ENCODE measurements around the gene PLB1.

PLB1 gene

GRCh38 chr2:28684142-28684858 lies 188.4 kb downstream of the PLB1 start:
- Mint-ChIP-seq H3K36me3 (ENCODE audit: low read depth) (no peaks in the 10 kb centered on the region), H3K27ac (no peak overlapping the region), H3K27me3 (peaks cover 7% of the 10 kb centered on the region), H3K4me3 (no peak overlapping the region), H3K4me1 (ENCODE audit: low read depth) (peaks cover 68% of the 10 kb centered on the region), H3K9me3 (peaks cover 8% of the 10 kb centered on the region)
- intact Hi-C loops (cut with micrococcal nuclease): no loop called here

- intact Hi-C loops (cut with micrococcal nuclease): no loop called here
- no peaks in the 10 kb centered on the region for H3K36me3 Mint-ChIP-seq (ENCODE audit: low read depth)
- peaks cover 7% of the 10 kb centered on the region for H3K27me3 Mint-ChIP-seq
- peaks cover 8% of the 10 kb centered on the region for H3K9me3 Mint-ChIP-seq
- H3K4me3 Mint-ChIP-seq: no peak overlapping the region
- H3K4me1 Mint-ChIP-seq (ENCODE audit: low read depth): peaks cover 47% of the 10 kb centered on the region
- H3K27ac Mint-ChIP-seq: no peak overlapping the region
Measured at GRCh38 chr2:28687171-28687570, 191.3 kb downstream of the PLB1 start.

DNA sequence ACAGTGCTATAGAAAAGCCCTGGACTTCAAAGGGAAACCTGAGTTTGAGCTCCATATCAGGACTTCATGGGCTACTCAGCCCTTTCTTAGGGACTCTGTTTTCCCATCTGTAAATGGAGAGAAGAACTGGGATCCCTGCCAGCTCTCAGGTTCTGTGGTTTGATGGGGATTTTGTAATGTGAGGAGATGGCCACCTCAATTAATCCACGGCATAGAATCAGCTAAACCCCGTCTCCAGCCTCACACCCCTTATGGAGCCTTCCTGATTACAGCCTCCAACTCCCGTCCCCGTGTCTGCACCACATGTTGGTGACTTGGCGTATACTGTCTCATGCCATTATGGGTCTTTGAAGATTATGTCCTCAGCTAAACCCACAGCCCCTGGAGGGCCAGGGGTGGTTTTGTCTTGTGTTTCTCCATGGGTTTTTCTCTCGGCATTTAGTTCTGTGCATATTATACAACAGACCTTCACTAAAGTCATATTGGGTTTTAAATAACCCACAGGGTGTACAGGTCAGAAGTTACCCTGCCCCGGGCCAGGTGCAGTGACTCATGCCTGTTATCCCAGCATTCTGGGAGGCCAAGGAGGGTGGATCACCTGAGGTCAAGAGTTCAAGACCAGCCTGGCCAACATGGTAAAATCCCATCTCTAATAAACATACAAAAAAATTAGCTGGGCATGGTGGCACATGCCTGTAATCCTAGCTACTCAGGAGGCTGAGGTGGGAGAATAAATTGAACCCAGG lies 192.0 kb downstream of the PLB1 start:
- intact Hi-C loops (cut with micrococcal nuclease): no loop called here
- H3K36me3 Mint-ChIP-seq (ENCODE audit: low read depth): no peaks in the 10 kb centered on the region
- H3K27me3 Mint-ChIP-seq: peaks cover 7% of the 10 kb centered on the region
- no peak overlapping the region for H3K27ac Mint-ChIP-seq
- H3K4me3 Mint-ChIP-seq: no peak overlapping the region
- peaks cover 46% of the 10 kb centered on the region for H3K4me1 Mint-ChIP-seq (ENCODE audit: low read depth)
- peaks cover 8% of the 10 kb centered on the region for H3K9me3 Mint-ChIP-seq

DNA sequence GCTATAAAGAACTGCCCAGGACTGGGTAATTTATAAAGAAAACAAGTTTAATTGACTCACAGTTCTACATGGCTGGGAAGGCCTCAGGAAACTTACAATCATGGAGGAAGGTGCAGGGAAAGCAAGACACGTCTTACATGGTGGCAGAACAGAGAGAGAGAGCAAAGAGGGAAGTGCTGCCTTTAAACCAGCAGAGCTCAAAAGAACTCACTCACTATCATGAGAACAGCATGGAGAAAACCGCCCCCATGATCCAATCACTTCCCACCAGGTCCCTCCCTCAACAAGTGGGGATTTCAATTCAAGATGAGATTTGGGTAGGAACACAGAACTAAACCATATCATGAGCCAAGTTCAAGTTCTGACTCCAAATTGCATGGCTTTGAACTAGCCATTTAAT lies 193.0 kb downstream of the PLB1 start:
- peaks cover 7% of the 10 kb centered on the region for H3K27me3 Mint-ChIP-seq
- H3K4me3 Mint-ChIP-seq: no peak overlapping the region
- intact Hi-C loops (cut with micrococcal nuclease): no loop called here
- no peaks in the 10 kb centered on the region for H3K36me3 Mint-ChIP-seq (ENCODE audit: low read depth)
- peaks cover 8% of the 10 kb centered on the region for H3K9me3 Mint-ChIP-seq
- H3K27ac Mint-ChIP-seq: no peak overlapping the region
- H3K4me1 Mint-ChIP-seq (ENCODE audit: low read depth): peaks cover 44% of the 10 kb centered on the region

GRCh38 chr2:28689771-28690170 lies 193.9 kb downstream of the PLB1 start:
- Mint-ChIP-seq H3K27ac (no peak overlapping the region), H3K4me3 (no peak overlapping the region), H3K9me3 (peaks cover 8% of the 10 kb centered on the region), H3K36me3 (ENCODE audit: low read depth) (no peaks in the 10 kb centered on the region), H3K27me3 (peaks cover 1% of the 10 kb centered on the region), H3K4me1 (ENCODE audit: low read depth) (peaks cover 40% of the 10 kb centered on the region)
- intact Hi-C loops (cut with micrococcal nuclease): no loop called here

DNA sequence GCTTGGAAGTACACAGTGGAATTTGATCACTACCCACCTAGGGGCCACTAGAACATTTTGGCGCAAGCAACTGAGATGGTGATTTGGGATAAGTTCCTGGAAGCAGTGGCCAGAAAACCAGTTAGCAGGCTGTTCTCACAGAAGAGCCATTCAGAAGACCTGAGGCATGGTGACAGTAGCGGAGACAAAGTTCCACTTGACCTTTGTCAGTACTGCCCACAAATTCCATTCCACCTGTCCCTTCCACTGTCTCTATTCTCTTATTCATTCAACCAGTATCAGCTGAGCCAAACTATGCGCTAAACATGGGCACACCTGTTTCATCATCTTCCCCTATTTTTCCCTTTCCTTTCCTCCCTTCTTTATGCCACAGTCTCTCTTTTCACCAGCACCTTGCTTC lies 196.6 kb downstream of the PLB1 start:
- Mint-ChIP-seq H3K9me3 (peaks cover 8% of the 10 kb centered on the region), H3K4me1 (ENCODE audit: low read depth) (peaks cover 17% of the 10 kb centered on the region), H3K27ac (no peak overlapping the region), H3K27me3 (no peaks in the 10 kb centered on the region), H3K36me3 (ENCODE audit: low read depth) (no peaks in the 10 kb centered on the region), H3K4me3 (no peak overlapping the region)
- intact Hi-C loops (cut with micrococcal nuclease): no loop called here

GRCh38 chr2:28693223-28693622 lies 197.4 kb downstream of the PLB1 start:
- peaks cover 8% of the 10 kb centered on the region for H3K9me3 Mint-ChIP-seq
- no peaks in the 10 kb centered on the region for H3K36me3 Mint-ChIP-seq (ENCODE audit: low read depth)
- no peak overlapping the region for H3K4me3 Mint-ChIP-seq
- H3K27me3 Mint-ChIP-seq: no peaks in the 10 kb centered on the region
- intact Hi-C loops (cut with micrococcal nuclease): no loop called here
- no peak overlapping the region for H3K27ac Mint-ChIP-seq
- H3K4me1 Mint-ChIP-seq (ENCODE audit: low read depth): peaks cover 19% of the 10 kb centered on the region

All from dendritic cell treated with granulocyte-macrophage colony-stimulating factor and Interleukin-4, amounts not matched to agents 40 ng/mL and 50 ng/mL, for 4 days (primary cell).